GM12872 (cell line): ENCODE data around the gene FXYD7.

ENCODE experiments used
- CTCF ChIP-seq: IDR thresholded peaks from 3 replicates; pipeline ENCODE4 v1.5.1; 2011; ENCODE audit warnings: low read depth, mild to moderate bottlenecking, low read length, moderate library complexity; ENCODE audit not compliant: insufficient read depth

Gene FXYD7

GRCh38 chr19:35099155-35099896, 43.7 kb upstream of the FXYD7 start:
- no peak for TF ChIP-seq CTCF

- no peak for TF ChIP-seq CTCF
These were observed 43.2 kb upstream of the FXYD7 start for GRCh38 chr19:35099897-35100275.

GRCh38 chr19:35100588-35101533, 42.2 kb upstream of the FXYD7 start:
- no peak for TF ChIP-seq CTCF

- no peak for TF ChIP-seq CTCF
These were observed 38.7 kb upstream of the FXYD7 start for GRCh38 chr19:35104361-35104760.

GRCh38 chr19:35105047-35105410, 38.0 kb upstream of the FXYD7 start:
- TF ChIP-seq CTCF = no peak

- TF ChIP-seq CTCF = no peak
These were observed 37.4 kb upstream of the FXYD7 start for GRCh38 chr19:35105411-35106290.

GRCh38 chr19:35106291-35106583, 36.8 kb upstream of the FXYD7 start:
- TF ChIP-seq CTCF = no peak
